ENCODE measurements around the gene VAMP8.

VAMP8 gene

DNA sequence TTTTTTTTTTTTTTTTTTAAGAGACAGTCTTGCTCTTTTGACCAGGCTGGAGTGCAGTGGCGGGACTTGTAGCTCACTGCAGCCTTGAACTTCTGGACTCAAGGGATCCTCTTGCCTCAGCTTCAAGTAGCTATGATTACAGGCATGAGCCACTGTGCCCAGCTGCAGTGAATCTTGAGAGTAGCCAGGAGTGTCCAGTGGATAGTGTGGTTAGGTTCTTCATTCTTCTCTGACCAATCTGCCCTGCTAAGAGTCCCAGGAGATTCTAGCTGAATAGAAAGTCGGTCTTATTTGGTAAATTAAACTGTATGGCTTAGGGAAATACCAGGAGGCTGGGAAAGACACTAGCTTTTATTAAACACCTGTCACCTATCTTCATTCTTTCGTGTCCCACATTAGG is 53.9 kb downstream of the VAMP8 start:
- ChIA-PET POLR2A (no interaction called here), CTCF (no interaction called here)
- no peak for DNase-seq (ENCODE audit: extremely low spot score)
- TF ChIP-seq ARNT (IDR thresholded peaks at IDR 0.05) (no peak), ZNF384 (IDR thresholded peaks at IDR 0.05) (no peak), SP1 (IDR thresholded peaks at IDR 0.05) (no peak), L3MBTL2 (conservative IDR thresholded peaks at IDR 0.05) (no peak), LEF1 (IDR thresholded peaks at IDR 0.05; ENCODE audit: borderline replicate concordance) (no peak), CTBP1 (IDR thresholded peaks at IDR 0.05; ENCODE audit: borderline replicate concordance) (no peak), FOXK2 (IDR thresholded peaks at IDR 0.05) (no peak), FOXA1 (IDR thresholded peaks at IDR 0.05) (no peak), SUZ12 (IDR thresholded peaks at IDR 0.05) (no peak)
